CD14-positive monocyte (primary cell): ENCODE results near the gene IMMP2L. TPM values are rescaled to one million over a fixed set of nuclear protein-coding genes. Genes with fewer than 3 reads are reported as not detected.

Experiments
- DNase-seq, 3 donors: peaks; one replicate each; pipeline ENCODE4 v3.0.0-alpha.2; 2011 to 2022
- H2AFZ ChIP-seq: 2 replicates; pipeline ENCODE4 v1.6.0; 2012; ENCODE audit warnings: mild to moderate bottlenecking, low read depth, low read length, inconsistent platforms; ENCODE audit not compliant: insufficient read depth, poor library complexity, severe bottlenecking
- H3K27ac ChIP-seq, 2 donors: 1 replicate in 1 of 2; 2 replicates in 1 of 2; pipeline ENCODE4 v1.5.1; 2012 to 2013; ENCODE audit warnings: low read length in 2 of 2, control low read depth in 1 of 2, inconsistent platforms in 1 of 2, low read depth in 1 of 2, mild to moderate bottlenecking in 1 of 2
- H3K27me3 ChIP-seq, 2 donors: one replicate each; pipeline versions ENCODE4 v1.6.0 to v1.6.1; 2011 to 2013; ENCODE audit warnings: low read length in 2 of 2; ENCODE audit not compliant: control insufficient read depth in 2 of 2, insufficient read depth in 2 of 2
- H3K36me3 ChIP-seq, 2 donors: replicated peaks in 1 of 2; 1 replicate in 1 of 2; 2 replicates in 1 of 2; pipeline versions ENCODE4 v1.5.1 to v1.6.1; 2012 to 2013; ENCODE audit warnings: low read length in 2 of 2, control low read depth in 1 of 2, inconsistent platforms in 1 of 2, mild to moderate bottlenecking in 1 of 2; ENCODE audit not compliant: insufficient read depth in 2 of 2, control insufficient read depth in 1 of 2
- H3K4me1 ChIP-seq, 2 donors: 1 replicate in 1 of 2; 2 replicates in 1 of 2; pipeline versions ENCODE4 v1.5.1 to v1.6.1; 2012 to 2013; ENCODE audit warnings: low read length in 2 of 2, control low read depth in 1 of 2, inconsistent platforms in 1 of 2, mild to moderate bottlenecking in 1 of 2, moderate library complexity in 1 of 2; ENCODE audit not compliant: insufficient read depth in 2 of 2, control insufficient read depth in 1 of 2
- H3K4me2 ChIP-seq: replicated peaks from 2 replicates; pipeline ENCODE3; 2012; ENCODE audit warnings: low read length, moderate library complexity, mild to moderate bottlenecking; ENCODE audit not compliant: poor library complexity, severe bottlenecking; ENCODE audit errors: extremely low read depth
- H3K4me3 ChIP-seq, 3 experiments: fragments of 200-600 bp in 1 of 3; sonication (generic) in 1 of 3; replicated peaks in 1 of 3; 1 replicate in 2 of 3; 2 replicates in 1 of 3; pipeline ENCODE4 v1.5.1; 2011 to 2013; ENCODE audit warnings: low read length in 3 of 3, mild to moderate bottlenecking in 3 of 3, control low read depth in 2 of 3, low read depth in 2 of 3, inconsistent platforms in 1 of 3, moderate library complexity in 1 of 3
- H3K79me2 ChIP-seq: 2 replicates; pipeline ENCODE4 v1.6.0; 2012; ENCODE audit warnings: mild to moderate bottlenecking, control low read depth, inconsistent platforms, low read length, moderate library complexity; ENCODE audit not compliant: insufficient read depth
- H3K9ac ChIP-seq: 2 replicates; pipeline ENCODE4 v1.6.0; 2017; ENCODE audit warnings: low read length, mild to moderate bottlenecking; ENCODE audit not compliant: insufficient read depth, poor library complexity, severe bottlenecking
- H3K9me3 ChIP-seq, 2 donors: replicated peaks in 1 of 2; 1 replicate in 1 of 2; 2 replicates in 1 of 2; pipeline versions ENCODE4 v1.5.1 to v1.6.1; 2012 to 2013; ENCODE audit warnings: low read length in 2 of 2, control low read depth in 1 of 2; ENCODE audit not compliant: control insufficient read depth in 1 of 2, insufficient read depth in 1 of 2
- H4K20me1 ChIP-seq: 2 replicates; pipeline ENCODE4 v1.6.0; 2012; ENCODE audit warnings: mild to moderate bottlenecking, low read length, control low read depth, moderate library complexity; ENCODE audit not compliant: insufficient read depth
- H3K27ac Mint-ChIP-seq, 7 donors: one replicate each; pipeline ENCODE4 v1.8.0; 2020; ENCODE audit warnings: mild to moderate bottlenecking in 7 of 7, mixed read lengths in 7 of 7, moderate library complexity in 6 of 7, inconsistent platforms in 2 of 7
- H3K27me3 Mint-ChIP-seq, 3 donors: one replicate each; pipeline ENCODE4 v1.8.0; 2021 to 2022; ENCODE audit warnings: low read depth in 3 of 3, mild to moderate bottlenecking in 3 of 3, mixed read lengths in 3 of 3, moderate library complexity in 3 of 3, inconsistent platforms in 1 of 3
- H3K36me3 Mint-ChIP-seq, 2 donors: one replicate each; pipeline ENCODE4 v1.8.0; 2020; ENCODE audit warnings: mixed read lengths in 2 of 2, inconsistent platforms in 1 of 2, mild to moderate bottlenecking in 1 of 2
- H3K4me1 Mint-ChIP-seq: one replicate; pipeline ENCODE4 v1.8.0; 2020; ENCODE audit warnings: mild to moderate bottlenecking, mixed read lengths
- H3K4me3 Mint-ChIP-seq, 2 donors: one replicate each; pipeline ENCODE4 v1.8.0; 2020; ENCODE audit warnings: mild to moderate bottlenecking in 2 of 2, mixed read lengths in 2 of 2, moderate library complexity in 1 of 2
- H3K9me3 Mint-ChIP-seq, 7 donors: one replicate each; pipeline ENCODE4 v1.8.0; 2020 to 2022; ENCODE audit warnings: mixed read lengths in 7 of 7, mild to moderate bottlenecking in 6 of 7, moderate library complexity in 6 of 7, inconsistent platforms in 2 of 7
- WGBS: methylation state at CpG from one replicate; pipeline ENCODE4 v1.1.5; 2013; ENCODE audit warnings: missing lambda C conversion rate; ENCODE audit not compliant: insufficient coverage; 5-methylcytosine and 5-hydroxymethylcytosine counted together
- intact Hi-C, 2 donors: fragments of 100-400 bp; cut with micrococcal nuclease; formaldehyde crosslinking; loops; one replicate each; pipeline versions ENCODE4 v1.15.0 to v1.15.1; 2023
- polyA plus RNA-seq, 3 donors: library from polyadenylated mRNA; depleted of rRNA in 1 of 3; unstranded in 2 of 3; stranded (reverse) in 1 of 3; fragments of 300-500 nt in 2 of 3; fragments of >200 nt in 1 of 3; fragmentation: Illumina TruSeq in 2 of 3; gene quantifications; 1 replicate in 2 of 3; 2 replicates in 1 of 3; pipeline ENCODE4 v1.2.3, GENCODE V29; 2012 to 2021
- TF ChIP-seq, protein P1 (sequence below): fragments of 200-600 bp; IDR thresholded peaks from one replicate; pipeline ENCODE4 v1.8.0; 2022; ENCODE audit warnings: antibody characterized with exemption, mild to moderate bottlenecking

Gene IMMP2L
- polyA plus RNA-seq, 3 donors: 1.9 to 6.4 (median 6.2) TPM

DNA sequence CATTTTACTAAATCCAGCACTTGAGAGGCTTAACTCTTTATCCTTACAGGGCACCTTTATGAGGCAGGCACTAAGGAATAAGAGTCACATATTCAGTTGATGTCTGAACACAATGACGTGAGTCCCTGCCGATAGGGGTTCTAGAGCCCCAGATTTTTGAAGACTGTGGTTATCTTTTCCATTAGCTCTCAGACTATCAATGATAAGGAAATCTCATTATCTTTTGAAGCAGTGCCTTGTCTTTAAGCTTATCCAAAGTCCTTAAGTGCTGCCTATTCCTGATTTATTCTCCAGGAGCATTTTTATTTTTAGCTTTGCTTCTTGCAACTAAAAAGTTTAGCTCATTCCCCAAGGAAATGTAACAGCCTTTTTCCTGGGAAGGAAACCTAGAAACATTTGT, 915.5 kb downstream of the IMMP2L start:
- intact Hi-C loops: no loop called here
- no CpG with 5 or more reads among the region's 2 CpGs for WGBS
- H3K4me3 Mint-ChIP-seq: no peak overlapping the region
- Histone ChIP-seq H3K79me2 (no peaks in the 10 kb centered on the region), H3K36me3 (no peaks in the 10 kb centered on the region), H3K9ac (no peak overlapping the region), H2AFZ (no peak overlapping the region), H3K9me3 (peaks cover 0 to 4% of the 10 kb centered on the region in 2 donors), H3K4me3 (no peak overlapping the region), H3K4me2 (no peak overlapping the region), H3K4me1 (no peaks in the 10 kb centered on the region), H3K27me3 (no peaks in the 10 kb centered on the region), H3K27ac (no peak overlapping the region), H4K20me1 (no peaks in the 10 kb centered on the region)
- no peaks in the 10 kb centered on the region for H3K36me3 Mint-ChIP-seq
- DNase-seq: no peak
- H3K9me3 Mint-ChIP-seq: peaks cover 0 to 5% (median 4%) of the 10 kb centered on the region in 7 donors
- no peak overlapping the region for H3K27ac Mint-ChIP-seq
- H3K4me1 Mint-ChIP-seq: no peaks in the 10 kb centered on the region
- TF ChIP-seq, protein P1, sequence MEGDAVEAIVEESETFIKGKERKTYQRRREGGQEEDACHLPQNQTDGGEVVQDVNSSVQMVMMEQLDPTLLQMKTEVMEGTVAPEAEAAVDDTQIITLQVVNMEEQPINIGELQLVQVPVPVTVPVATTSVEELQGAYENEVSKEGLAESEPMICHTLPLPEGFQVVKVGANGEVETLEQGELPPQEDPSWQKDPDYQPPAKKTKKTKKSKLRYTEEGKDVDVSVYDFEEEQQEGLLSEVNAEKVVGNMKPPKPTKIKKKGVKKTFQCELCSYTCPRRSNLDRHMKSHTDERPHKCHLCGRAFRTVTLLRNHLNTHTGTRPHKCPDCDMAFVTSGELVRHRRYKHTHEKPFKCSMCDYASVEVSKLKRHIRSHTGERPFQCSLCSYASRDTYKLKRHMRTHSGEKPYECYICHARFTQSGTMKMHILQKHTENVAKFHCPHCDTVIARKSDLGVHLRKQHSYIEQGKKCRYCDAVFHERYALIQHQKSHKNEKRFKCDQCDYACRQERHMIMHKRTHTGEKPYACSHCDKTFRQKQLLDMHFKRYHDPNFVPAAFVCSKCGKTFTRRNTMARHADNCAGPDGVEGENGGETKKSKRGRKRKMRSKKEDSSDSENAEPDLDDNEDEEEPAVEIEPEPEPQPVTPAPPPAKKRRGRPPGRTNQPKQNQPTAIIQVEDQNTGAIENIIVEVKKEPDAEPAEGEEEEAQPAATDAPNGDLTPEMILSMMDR: no peak
- no peaks in the 10 kb centered on the region for H3K27me3 Mint-ChIP-seq

DNA sequence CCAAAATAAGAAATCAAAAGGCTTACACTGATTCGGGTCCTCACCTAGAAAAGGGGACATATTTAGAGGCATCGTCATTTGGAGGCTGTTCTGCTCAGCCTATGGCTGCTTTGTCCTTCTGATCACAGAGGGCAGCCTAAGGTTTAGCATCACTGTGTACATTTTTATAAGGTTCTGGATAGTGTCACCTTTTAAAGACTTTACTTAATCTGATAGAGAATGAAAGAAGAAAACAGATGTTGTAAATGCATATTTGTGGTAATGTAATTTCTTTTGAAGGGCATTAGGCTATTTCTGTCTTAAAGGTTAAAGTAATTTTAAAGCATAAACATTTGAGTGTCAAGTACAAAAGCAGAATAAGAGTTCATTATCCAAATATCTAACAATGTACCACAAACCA, 916.7 kb downstream of the IMMP2L start:
- Mint-ChIP-seq H3K9me3 (peaks cover 0 to 8% (median 4%) of the 10 kb centered on the region in 7 donors), H3K4me1 (no peaks in the 10 kb centered on the region), H3K27ac (no peak overlapping the region), H3K27me3 (no peaks in the 10 kb centered on the region), H3K36me3 (no peaks in the 10 kb centered on the region), H3K4me3 (no peak overlapping the region)
- no peaks in the 10 kb centered on the region for H3K27me3 ChIP-seq
- H3K36me3 ChIP-seq: no peaks in the 10 kb centered on the region
- no peak overlapping the region for H3K4me2 ChIP-seq
- no peak overlapping the region for H3K9ac ChIP-seq
- WGBS: no CpG with 5 or more reads among the region's 2 CpGs
- TF ChIP-seq, protein P1: no peak
- no peaks in the 10 kb centered on the region for H3K4me1 ChIP-seq
- intact Hi-C loops: no loop called here
- no peaks in the 10 kb centered on the region for H3K79me2 ChIP-seq
- H3K9me3 ChIP-seq: peaks cover 0 to 4% of the 10 kb centered on the region in 2 donors
- H3K27ac ChIP-seq: no peak overlapping the region
- DNase-seq: no peak
- H2AFZ ChIP-seq: no peak overlapping the region
- H4K20me1 ChIP-seq: no peaks in the 10 kb centered on the region
- no peak overlapping the region for H3K4me3 ChIP-seq
